NCI-H748 (cell line): Measurements from ENCODE around the gene CUX1.

Experiments used
- DNase-seq: peaks from one replicate; lab custom pipeline; 2025; ENCODE audit not compliant: unreplicated experiment; lab: John Stamatoyannopoulos, UW

The CUX1 gene

DNA sequence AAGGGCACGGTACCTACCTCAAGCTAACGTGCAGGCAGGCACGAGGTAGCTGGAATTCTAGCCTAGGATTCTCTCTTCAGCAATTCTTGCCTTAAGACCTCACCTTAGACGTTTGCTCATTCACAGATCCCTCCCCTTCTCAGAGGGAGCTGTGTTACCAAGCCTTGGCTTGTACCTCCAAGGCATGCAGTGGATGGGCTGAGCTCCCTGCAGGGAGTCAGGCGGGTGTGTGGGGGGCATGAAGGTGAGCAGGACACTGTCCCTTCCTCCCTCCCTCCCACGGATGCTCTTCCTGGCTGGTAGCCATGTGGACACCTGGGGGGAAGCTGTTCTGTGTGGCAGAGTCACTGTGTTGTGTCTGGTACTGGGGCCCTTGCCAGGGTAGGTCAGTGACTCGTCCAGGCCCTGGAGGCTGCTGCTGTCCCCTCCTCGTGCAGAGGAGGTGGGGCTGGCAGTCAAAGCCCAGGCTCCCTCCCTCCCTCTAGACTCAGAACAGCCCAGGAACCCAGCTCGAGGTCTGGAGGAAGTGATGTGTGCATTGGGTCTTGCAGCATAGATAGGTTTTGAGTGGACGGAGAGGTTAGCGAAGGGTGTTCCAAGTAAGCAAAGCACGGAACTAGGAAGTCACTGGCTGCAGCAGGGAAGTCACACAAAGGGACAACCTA is 247.1 kb downstream of the CUX1 start:
- no peak for DNase-seq

DNA sequence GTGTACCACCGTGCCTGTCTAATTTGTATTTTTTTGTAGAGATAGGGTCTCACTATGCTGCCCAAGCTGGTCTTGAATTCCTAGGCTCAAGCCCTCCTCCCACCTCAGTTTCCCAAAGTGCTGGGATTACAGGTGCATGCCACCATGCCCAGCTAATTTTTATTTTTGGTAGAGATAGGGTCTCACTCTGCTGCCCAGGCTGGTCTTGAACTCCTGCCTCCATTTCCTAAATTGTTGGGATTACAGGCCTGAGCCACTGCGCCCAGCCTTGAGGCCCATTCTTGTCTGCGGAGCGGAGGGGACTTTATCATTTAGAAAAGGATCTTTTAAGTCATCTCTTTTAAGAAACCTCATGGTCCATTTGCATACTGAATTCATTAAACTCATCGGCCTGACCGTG is 247.8 kb downstream of the CUX1 start:
- DNase-seq: no peak

DNA sequence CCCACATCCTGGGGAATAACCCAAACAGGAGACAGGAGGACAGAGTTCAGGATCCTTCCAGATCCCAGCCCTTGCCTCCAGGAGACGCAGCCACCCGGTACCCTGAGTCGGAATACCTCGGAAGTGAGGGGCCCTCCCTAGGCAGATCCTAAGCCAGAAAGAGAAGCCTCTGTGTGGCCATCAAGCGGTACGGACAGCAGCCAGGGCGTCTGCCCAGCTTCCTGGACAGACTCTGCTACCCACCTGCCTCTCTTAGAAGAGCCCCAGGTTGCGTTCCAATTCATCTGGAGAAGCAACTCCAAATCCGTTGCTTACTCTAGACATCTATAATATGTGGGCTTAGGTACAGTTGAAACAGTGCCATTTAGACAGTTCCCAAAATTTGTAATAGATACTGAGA is 249.1 kb downstream of the CUX1 start:
- DNase-seq: no peak

DNA sequence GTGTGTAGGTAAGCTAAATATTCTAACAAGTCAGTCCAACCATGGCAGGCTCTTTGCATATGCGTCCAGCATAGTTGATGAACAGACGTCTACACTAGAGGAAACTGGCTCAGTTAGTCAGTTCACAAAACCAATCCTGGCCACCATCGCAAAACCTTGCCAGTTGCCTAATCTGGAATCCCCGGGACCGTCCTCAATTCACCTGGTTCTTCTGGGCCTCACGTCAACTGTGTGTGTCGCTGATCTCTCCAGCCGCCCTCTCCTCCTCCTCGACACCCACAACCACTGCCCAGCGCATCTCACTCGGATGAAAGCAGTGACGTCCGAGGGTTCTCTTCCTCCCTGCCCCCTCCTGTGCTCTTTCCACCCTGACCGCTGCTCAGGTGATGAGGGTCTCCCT is 251.4 kb downstream of the CUX1 start:
- DNase-seq: no peak

GRCh38 chr7:102069931-102070629 is 252.7 kb downstream of the CUX1 start:
- DNase-seq: peak; percentile 38

DNA sequence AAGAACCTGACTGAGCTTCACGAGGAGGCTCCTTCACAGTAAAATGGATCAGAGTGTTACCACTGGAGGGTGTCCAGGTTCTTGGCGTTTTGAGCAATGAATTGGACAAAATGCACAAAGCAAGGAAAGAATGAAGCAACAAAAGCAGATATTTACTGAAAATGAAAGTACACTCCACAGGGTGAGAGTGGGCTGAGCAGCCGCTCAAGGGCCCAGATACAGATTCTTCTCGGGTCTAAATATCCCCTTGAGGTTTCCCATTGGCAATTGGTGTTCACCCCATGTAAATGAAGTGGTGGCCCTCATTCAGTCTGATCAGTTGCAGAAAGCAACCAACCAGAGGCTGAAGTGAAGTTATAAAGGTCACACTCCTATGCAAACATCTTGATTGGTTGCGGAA is 254.6 kb downstream of the CUX1 start:
- no peak for DNase-seq

DNA sequence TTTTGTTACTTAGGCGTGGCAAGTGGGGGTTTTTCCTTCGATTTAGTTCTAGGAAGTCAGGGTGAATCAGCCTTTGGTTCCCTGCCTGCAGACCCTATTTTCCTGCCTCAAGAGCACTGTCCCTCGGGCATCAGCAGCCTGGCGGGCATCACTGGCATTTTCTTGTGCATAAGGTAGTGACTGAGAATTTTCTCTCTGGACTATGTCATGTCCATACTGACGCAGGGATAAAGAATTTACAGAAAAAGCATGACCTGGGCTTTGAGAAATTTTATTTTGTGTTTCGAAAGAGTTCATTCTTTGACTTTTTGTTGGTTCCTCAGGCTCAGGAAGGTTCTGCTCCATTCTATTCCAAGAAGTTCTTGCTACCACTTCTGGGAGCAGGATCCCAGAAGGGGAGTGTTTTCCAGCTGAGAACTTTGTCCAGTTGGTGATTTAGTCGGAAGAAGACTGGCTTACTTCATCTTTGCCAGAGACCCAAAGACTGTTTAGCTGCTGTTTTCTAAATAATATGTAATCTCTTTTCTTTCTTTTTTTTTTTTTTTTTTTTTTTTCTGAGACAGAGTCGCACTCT is 255.3 kb downstream of the CUX1 start:
- DNase-seq: no peak

- no peak for DNase-seq
Observed at GRCh38 chr7:102073931-102074880, 256.8 kb downstream of the CUX1 start.

DNA sequence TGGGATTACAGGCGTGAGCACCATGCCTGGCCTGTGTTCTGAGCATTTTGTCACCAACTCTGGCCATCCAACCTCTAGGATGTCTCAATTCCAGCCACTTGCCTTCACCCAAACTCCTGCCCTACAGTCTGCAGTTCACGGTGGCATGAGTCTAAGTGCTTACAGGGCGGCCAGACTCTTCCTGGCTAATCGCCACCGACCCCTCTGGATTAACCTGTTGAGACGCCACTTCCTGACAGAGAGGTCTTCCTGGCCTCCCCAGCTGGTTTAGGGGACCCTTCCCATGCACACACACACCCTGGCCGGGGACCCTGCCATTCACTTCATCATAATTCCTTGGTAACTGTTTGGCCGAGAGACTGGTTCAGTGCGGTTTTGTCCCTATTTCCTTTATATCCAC is 257.7 kb downstream of the CUX1 start:
- DNase-seq: no peak

DNA sequence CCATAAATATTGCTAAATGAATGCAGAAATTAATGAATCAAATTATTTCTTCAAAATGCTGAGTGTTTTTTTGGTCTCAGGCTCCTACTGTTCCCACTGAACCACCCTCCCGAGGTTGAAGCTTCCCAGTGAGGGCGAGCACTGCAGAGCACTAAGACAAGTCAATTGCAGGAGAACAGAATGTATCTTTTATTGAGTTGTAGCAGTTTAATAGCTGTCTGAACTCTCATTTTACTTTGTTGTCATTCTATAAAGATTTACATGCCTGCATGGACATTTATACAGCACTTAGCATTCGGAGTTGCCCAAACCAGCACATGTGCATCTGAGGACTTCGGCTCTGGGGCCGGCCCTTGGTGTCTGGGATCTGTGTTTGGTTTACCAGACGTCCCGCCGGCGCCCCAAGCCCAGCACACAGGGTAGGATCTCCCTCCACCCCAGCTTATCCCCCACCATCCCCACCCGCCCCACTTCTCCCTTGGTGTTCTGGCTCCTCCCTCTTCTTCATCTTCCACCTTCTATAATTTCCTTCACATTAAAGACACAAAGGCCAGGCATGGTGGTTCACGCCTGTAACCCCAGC is 258.2 kb downstream of the CUX1 start:
- no peak for DNase-seq

DNA sequence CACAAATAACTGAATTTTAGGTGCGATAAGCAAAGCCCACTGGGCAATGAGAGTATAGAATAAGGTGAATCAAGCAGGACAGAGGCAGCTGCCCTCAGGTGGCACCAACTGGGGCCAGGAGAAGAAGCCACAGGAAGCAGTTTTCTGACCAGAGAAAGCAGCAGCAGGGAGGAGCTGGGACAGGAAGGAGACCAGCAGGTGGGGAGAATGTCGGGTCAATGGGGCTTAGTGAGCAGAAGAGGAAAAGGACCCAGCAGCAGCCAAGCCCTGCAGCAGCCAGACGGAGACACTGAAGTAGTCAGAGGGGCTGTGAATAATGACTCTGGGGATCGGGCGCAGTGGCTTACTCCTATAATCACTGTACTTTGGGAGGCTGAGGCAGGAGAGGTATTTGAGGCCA is 259.7 kb downstream of the CUX1 start:
- no peak for DNase-seq

- DNase-seq: no peak
Observed at GRCh38 chr7:102079140-102080018, 262.0 kb downstream of the CUX1 start.

DNA sequence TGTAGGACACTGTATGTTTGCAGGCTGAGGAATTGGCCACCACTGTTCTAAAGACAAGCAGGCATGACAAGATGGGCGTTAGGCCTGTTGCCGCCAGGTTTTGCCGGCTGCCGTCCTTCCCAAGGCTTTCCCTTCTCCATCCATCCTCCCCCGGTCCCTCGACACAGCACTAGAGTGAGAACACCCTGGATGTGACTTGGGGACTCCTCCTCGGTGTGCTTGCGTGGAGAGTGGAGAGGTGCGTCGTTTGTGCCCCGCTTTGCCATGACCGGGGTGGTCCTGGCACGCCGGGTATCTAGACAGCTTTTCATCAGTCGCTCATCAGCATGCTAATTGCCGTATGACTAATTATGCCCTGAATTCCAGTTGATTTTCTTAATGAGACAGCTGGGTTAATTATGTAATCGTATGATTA is 262.6 kb downstream of the CUX1 start:
- no peak for DNase-seq

- no peak for DNase-seq
Observed at GRCh38 chr7:102080434-102081243, 263.2 kb downstream of the CUX1 start.

GRCh38 chr7:102081244-102081627 is 263.8 kb downstream of the CUX1 start:
- no peak for DNase-seq

GRCh38 chr7:102082693-102083368 is 265.4 kb downstream of the CUX1 start:
- no peak for DNase-seq

DNA sequence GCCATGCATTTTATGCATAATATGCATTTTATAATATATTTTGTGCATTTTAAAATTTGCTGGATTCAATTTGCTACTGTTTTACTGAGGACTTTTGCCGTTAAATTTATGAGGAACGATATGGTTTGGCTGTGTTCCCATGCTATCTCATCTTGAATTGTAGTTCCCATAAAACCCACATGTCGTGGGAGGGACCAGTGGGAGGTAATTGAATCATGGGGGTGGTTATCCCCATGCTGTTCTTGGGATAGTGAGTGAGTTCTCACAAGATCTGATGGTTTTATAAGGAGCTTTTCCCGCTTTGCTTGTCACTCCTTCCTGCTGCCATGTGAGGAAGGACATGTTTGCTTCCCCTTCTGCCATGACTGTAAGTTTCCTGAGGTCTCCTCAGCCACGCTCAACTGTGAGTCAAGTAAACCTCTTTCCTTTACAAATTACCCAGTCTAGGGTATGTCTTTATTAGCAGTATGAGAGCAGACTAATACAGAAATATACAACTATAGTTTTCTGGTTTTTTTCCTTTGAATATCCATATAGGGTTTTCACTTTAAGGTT is 267.9 kb downstream of the CUX1 start:
- DNase-seq: no peak
